Left ventricle myocardium inferior (tissue), 1 donor: ENCODE data around the gene LGALS7B. TPM values are rescaled to one million over a fixed set of nuclear protein-coding genes. Genes with fewer than 3 reads are reported as not detected.
"Not testable (repeated sequence)": the region's sequence is repeated elsewhere in the genome, so short reads cannot be mapped to it uniquely, and the experiment has no call there.

Experiments used
- DNase-seq: peaks from one replicate; pipeline ENCODE4 v3.0.0-alpha.2; 2020
- H3K27ac ChIP-seq: fragments of 200-600 bp; replicated peaks from 2 replicates; pipeline ENCODE4 v1.8.0; 2021
- H3K27me3 ChIP-seq: fragments of 200-600 bp; 2 replicates; pipeline ENCODE4 v1.8.0; 2021; ENCODE audit warnings: low read depth
- H3K36me3 ChIP-seq: fragments of 200-600 bp; 2 replicates; pipeline ENCODE4 v1.8.0; 2021
- H3K4me1 ChIP-seq: fragments of 200-600 bp; 2 replicates; pipeline ENCODE4 v1.8.0; 2021
- H3K4me3 ChIP-seq: fragments of 200-600 bp; 2 replicates; pipeline ENCODE4 v1.8.0; 2021; ENCODE audit warnings: mild to moderate bottlenecking, moderate library complexity
- H3K9me3 ChIP-seq: fragments of 200-600 bp; replicated peaks from 2 replicates; pipeline ENCODE4 v1.8.0; 2021
- CTCF ChIP-seq: fragments of 200-600 bp; IDR thresholded peaks from 2 replicates; pipeline ENCODE4 v1.8.0; 2021; ENCODE audit warnings: antibody characterized with exemption, mild to moderate bottlenecking, borderline replicate concordance
- intact Hi-C: fragments of 100-400 bp; cut with micrococcal nuclease; formaldehyde crosslinking; loops from one replicate; pipeline ENCODE4 v1.11.0; 2022
- total RNA-seq: library from RNA; stranded (reverse); fragmentation: NEBNext Ultra II Directional; extraction: Animal tissue kit (Norgen Biotek cat#: 25700); gene quantifications from one replicate; pipeline ENCODE4 v1.2.1, GENCODE V29; 2021
- donor health status: DM: no; HTN: yes; CAD: no; lungs with severe emphysema.

Gene LGALS7B
- total RNA-seq, 1 donor from 2014 or later, result not detected

GRCh38 chr19:38765214-38765613, 23.8 kb upstream of the LGALS7B start:
- no peaks in the 10 kb centered on the region for H3K9me3 ChIP-seq
- peaks cover 9% of the 10 kb centered on the region for H3K4me1 ChIP-seq
- no peaks in the 10 kb centered on the region for H3K27me3 ChIP-seq
- DNase-seq, result no peak
- intact Hi-C loops, result loop anchor here (10.0 kb wide), 1 partner anchor 70 kb away; the partner anchor contains the start of gene ECH1
- TF ChIP-seq CTCF, result no peak
- no peak overlapping the region for H3K4me3 ChIP-seq
- H3K27ac ChIP-seq, result no peak overlapping the region
- no peaks in the 10 kb centered on the region for H3K36me3 ChIP-seq

DNA sequence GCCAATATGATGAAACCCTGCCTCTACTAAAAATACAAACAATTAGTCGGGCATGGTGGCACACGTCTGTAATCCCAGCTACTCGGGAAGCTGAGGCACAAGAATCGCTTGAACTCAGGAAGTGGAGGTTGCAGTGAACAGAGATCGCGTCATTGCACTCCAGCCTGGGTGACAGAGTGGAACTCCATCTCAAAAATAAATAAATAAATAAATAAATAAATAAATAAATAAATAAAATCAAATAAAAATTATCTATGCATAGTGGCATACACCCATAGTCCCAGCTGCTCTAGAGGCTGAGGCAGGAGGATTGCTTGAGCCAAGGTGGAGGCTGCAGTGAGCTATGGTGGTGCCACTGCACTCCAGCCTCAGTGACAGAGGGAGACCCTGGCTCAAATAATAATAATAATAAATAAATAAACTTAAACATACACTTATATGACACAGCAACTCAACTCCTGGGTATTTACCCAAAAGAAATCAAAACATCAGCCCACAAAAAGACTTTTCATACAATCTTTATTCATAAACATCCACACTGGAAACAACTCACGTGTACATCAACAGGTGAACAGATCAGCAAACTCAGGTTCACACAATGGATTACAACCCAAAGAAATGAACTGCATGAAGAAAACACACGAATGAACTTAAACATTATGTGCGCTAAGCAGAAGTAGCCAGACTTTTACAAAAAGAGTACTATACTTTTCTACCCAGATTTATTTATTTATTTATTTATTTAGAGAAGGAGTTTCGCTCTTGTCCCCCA, 22.5 kb upstream of the LGALS7B start:
- Histone ChIP-seq H3K4me1 (peaks cover 9% of the 10 kb centered on the region), H3K36me3 (no peaks in the 10 kb centered on the region), H3K27me3 (no peaks in the 10 kb centered on the region), H3K4me3 (no peak overlapping the region), H3K9me3 (no peaks in the 10 kb centered on the region), H3K27ac (no peak overlapping the region)
- intact Hi-C loops, result loop anchor here (10.0 kb wide), 1 partner anchor 68 kb away; the partner anchor contains the start of gene ECH1
- no peak for DNase-seq
- TF ChIP-seq CTCF, result no peak

DNA sequence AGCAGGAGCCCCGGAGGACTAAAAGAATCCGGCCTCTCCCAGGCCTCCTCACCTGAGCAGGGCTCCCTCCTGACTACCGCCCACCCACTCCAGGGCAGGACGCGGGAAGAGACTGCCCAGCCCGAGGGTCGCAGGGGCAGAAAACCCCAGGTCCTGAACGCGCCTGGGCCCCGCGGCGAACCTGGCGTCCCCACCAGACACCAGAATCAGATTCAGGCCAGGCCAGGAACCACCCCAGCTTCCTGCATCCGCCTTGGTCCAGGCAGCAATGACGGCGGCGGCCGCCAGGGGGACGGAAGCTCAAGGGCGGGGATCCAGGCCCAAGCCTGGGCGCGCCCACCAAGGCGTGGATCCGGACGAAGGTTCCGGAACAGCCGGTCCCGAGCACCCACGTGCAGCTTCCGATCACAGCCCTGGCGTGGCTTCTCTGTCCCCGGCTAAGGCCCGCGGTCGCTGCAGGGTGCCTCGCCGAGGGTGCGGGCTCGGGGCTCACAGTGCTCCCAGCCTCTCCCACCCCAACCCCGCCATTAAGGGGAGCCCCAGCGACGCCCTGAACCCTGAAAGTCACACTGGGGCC, 19.3 kb upstream of the LGALS7B start:
- Histone ChIP-seq H3K27me3 (no peaks in the 10 kb centered on the region), H3K9me3 (no peaks in the 10 kb centered on the region), H3K4me3 (peak overlapping the region; percentile 56), H3K27ac (peak overlapping the region; percentile 75), H3K4me1 (peaks cover 9% of the 10 kb centered on the region), H3K36me3 (no peaks in the 10 kb centered on the region)
- TF ChIP-seq CTCF, result peak; percentile 84
- DNase-seq, result peak; percentile 92
- intact Hi-C loops, result loop anchor here (10.0 kb wide), 1 partner anchor 65 kb away; the partner anchor contains the start of gene ECH1

DNA sequence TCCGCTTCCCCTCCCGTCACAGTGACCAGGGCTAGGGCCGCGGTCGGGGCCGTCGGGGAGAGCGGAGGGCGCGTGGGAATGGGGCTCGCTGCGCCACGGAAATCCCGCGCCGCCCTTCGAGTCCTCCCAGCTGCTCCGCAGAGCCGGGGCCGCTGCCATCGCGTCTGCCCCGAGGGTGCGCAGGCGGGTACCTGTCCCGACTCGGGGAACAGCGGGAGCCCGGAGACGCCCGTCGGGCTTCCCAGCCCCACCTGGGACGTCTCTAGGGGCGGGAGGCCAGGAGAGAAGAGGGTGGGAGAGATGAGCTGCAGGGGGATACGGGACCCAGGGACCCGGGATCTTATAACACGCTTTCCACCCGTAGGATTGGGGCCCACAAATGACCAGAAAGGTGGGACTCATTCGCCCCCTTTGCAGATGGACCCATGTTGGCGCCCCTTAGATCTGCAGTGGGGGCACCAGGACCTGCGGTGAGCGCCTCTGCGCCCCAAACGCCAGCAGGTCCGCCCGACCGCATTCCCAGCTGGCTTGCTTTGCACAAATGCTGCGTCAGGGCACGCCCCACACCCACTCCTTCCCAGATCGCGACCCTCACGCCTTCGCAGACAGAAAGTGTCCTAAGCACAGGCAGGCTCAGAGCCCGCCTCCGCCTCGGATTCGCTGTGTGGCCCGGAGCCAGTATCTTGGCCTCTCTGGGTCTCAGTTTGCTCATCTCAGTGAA, 18.6 kb upstream of the LGALS7B start:
- H3K36me3 ChIP-seq, DNase-seq, H3K4me1 ChIP-seq, intact Hi-C loops, H3K27me3 ChIP-seq, H3K9me3 ChIP-seq: not testable (repeated sequence)
- Histone ChIP-seq H3K27ac (peak overlapping the region; percentile 75), H3K4me3 (peak overlapping the region; percentile 56)

DNA sequence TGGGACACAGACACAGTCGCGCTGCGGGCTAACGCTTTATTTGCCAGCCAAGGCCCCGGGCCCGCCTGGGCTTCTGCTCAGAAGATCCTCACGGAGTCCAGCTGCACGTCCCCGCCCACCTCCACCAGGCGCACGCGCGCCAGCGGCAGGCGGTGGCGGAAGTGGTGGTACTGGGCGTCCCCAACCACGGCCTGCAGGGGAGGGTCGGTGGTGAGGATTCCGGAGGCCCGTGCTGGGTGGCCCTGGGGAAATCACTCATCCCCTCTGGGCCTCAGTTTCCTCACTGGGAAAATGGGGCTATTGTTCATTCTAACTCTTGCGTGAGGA, 18.1 kb upstream of the LGALS7B start:
- intact Hi-C loops, H3K9me3 ChIP-seq, H3K27me3 ChIP-seq, H3K36me3 ChIP-seq, H3K4me3 ChIP-seq, H3K4me1 ChIP-seq, H3K27ac ChIP-seq, DNase-seq: not testable (repeated sequence)

- H3K27ac ChIP-seq, H3K9me3 ChIP-seq, H3K36me3 ChIP-seq, H3K4me1 ChIP-seq, H3K27me3 ChIP-seq, DNase-seq, H3K4me3 ChIP-seq, intact Hi-C loops: not testable (repeated sequence)
These were observed 17.4 kb upstream of the LGALS7B start for GRCh38 chr19:38771569-38771968.
